NCI-H510A (cell line): ENCODE data around the gene DNASE2.
"Not testable (repeated sequence)": the region's sequence is repeated elsewhere in the genome, so short reads cannot be mapped to it uniquely, and the experiment has no call there.

Experiments
- DNase-seq: peaks from one replicate; lab custom pipeline; 2025; lab: John Stamatoyannopoulos, UW

The DNASE2 gene

GRCh38 chr19:12881172-12881808 lies at the start of gene DNASE2:
DNASE2 (minus strand) TSS chr19:12881449; CDS start chr19:12881375, 74 bp downstream.
- DNase-seq: peak; percentile 92

- DNase-seq: no peak
Measured at GRCh38 chr19:12930002-12930645, 48.9 kb upstream of the DNASE2 start.

- DNase-seq: no peak
Measured at GRCh38 chr19:12924621-12925310, 43.5 kb upstream of the DNASE2 start.

- DNase-seq: no peak
Measured at GRCh38 chr19:12922959-12923358, 41.7 kb upstream of the DNASE2 start.

GRCh38 chr19:12921047-12921446 lies 39.8 kb upstream of the DNASE2 start:
- DNase-seq: no peak

GRCh38 chr19:12918253-12918652 lies 37.0 kb upstream of the DNASE2 start:
- DNase-seq: no peak

GRCh38 chr19:12915860-12916259 lies 34.6 kb upstream of the DNASE2 start:
- DNase-seq: not testable (repeated sequence)

GRCh38 chr19:12913851-12914690 lies 32.8 kb upstream of the DNASE2 start:
- DNase-seq: no peak

GRCh38 chr19:12913011-12913561 lies 31.8 kb upstream of the DNASE2 start:
- peak; percentile 96 for DNase-seq

- DNase-seq: peak; percentile 59
Measured at GRCh38 chr19:12912571-12912970, 31.3 kb upstream of the DNASE2 start.

- no peak for DNase-seq
Measured at GRCh38 chr19:12907166-12907565, 25.9 kb upstream of the DNASE2 start.

GRCh38 chr19:12899891-12900518 lies 18.8 kb upstream of the DNASE2 start:
- no peak for DNase-seq

- no peak for DNase-seq
Measured at GRCh38 chr19:12896460-12896859, 15.2 kb upstream of the DNASE2 start.

- no peak for DNase-seq
Measured at GRCh38 chr19:12893582-12893981, 12.3 kb upstream of the DNASE2 start.

- DNase-seq: no peak
Measured at GRCh38 chr19:12891553-12892021, 10.3 kb upstream of the DNASE2 start.

- peak; percentile 99 for DNase-seq
Measured at GRCh38 chr19:12890787-12891552, 9.7 kb upstream of the DNASE2 start, which contains the start of gene GCDH. GCDH (plus strand) TSS chr19:12891160; CDS start chr19:12891305, 145 bp downstream.

- DNase-seq: not testable (repeated sequence)
Measured at GRCh38 chr19:12890299-12890786, 9.1 kb upstream of the DNASE2 start.

GRCh38 chr19:12888006-12888603 lies 6.9 kb upstream of the DNASE2 start:
- no peak for DNase-seq

GRCh38 chr19:12886969-12887747 lies 5.9 kb upstream of the DNASE2 start, which contains the start of gene KLF1:
KLF1 (minus strand) TSS chr19:12887201; CDS start chr19:12887140, 61 bp downstream.
- no peak for DNase-seq
